K562 (cell line): Measurements from ENCODE around the gene DPH5. TPM values are rescaled to one million over a fixed set of nuclear protein-coding genes. Genes with fewer than 3 reads are reported as not detected.

Source experiments
- ATAC-seq: fragments of 200-7000 bp; cut with Tn5 transposase; 3 replicates; pipeline ENCODE4 v1.9.1; 2020; ENCODE audit warnings: moderate library complexity
- BruUV-seq: library from RNA; stranded (reverse); fragments of 400-500 nt; replicated peaks from 2 replicates; lab custom pipeline; 2021; lab: Mats Ljungman, UMichigan
- CTCF ChIA-PET: fragments of 300-600 bp; formaldehyde crosslinking; extraction: SDS; loops from one replicate; lab custom pipeline; 2021; ENCODE audit warnings: low intra/inter-chr PET ratio; lab: Yijun Ruan, JAX
- POLR2A ChIA-PET: fragments of 300-600, 350-650 bp; sonication (Branson Sonifier 250); formaldehyde crosslinking; extraction: SDS; loops from one replicate; lab custom pipeline; 2021; ENCODE audit warnings: antibody characterized with exemption, inconsistent platforms; lab: Yijun Ruan, JAX
- DNase-seq, 4 experiments: peaks; one replicate each; pipeline versions ENCODE4 v3.0.0 to v3.0.0-alpha.2; 2011 to 2018; ENCODE audit warnings: low spot score in 3 of 4, mixed read lengths in 3 of 4; ENCODE audit errors: extremely low read depth in 1 of 4
- FAIRE-seq: peaks from 2 replicates; lab custom pipeline; 2011; peaks lifted over from hg19 to GRCh38; lab: Jason Lieb, UNC
- H2AFZ ChIP-seq: 2 replicates; pipeline ENCODE4 v1.6.0; 2011; ENCODE audit warnings: low read depth, low read length, control low read depth, inconsistent platforms
- H3K27ac ChIP-seq: fragments of 200-600 bp; 3 replicates; pipeline ENCODE4 v1.8.0; 2011; ENCODE audit warnings: low read depth, mild to moderate bottlenecking, control low read depth, inconsistent platforms, low read length, moderate library complexity, mixed read lengths; ENCODE audit errors: extremely low read depth
- H3K27me3 ChIP-seq, 2 experiments: fragments of 300-600 bp in 1 of 2; 2 replicates in 1 of 2; 3 replicates in 1 of 2; pipeline versions ENCODE4 v1.6.0 to v1.8.0; 2011; ENCODE audit warnings: inconsistent platforms in 2 of 2, low read length in 2 of 2, mild to moderate bottlenecking in 1 of 2, mixed read lengths in 1 of 2, moderate library complexity in 1 of 2; ENCODE audit not compliant: control insufficient read depth in 2 of 2, insufficient read depth in 2 of 2
- H3K36me3 ChIP-seq: fragments of 300-600 bp; 3 replicates; pipeline ENCODE4 v1.8.0; 2011; ENCODE audit warnings: mild to moderate bottlenecking, low read length, inconsistent platforms; ENCODE audit not compliant: control insufficient read depth, insufficient read depth
- H3K4me1 ChIP-seq, 2 experiments: fragments of 200-600 bp in 1 of 2; replicated peaks in 1 of 2; 2 replicates in 1 of 2; 3 replicates in 1 of 2; pipeline versions ENCODE4 v1.5.1 to v1.8.0; 2011; ENCODE audit warnings: inconsistent platforms in 2 of 2, low read length in 2 of 2, mild to moderate bottlenecking in 1 of 2, mixed read lengths in 1 of 2, moderate library complexity in 1 of 2; ENCODE audit not compliant: control insufficient read depth in 2 of 2, insufficient read depth in 2 of 2
- H3K4me2 ChIP-seq: 2 replicates; pipeline ENCODE4 v1.6.1; 2011; ENCODE audit warnings: low read length, control low read depth, inconsistent platforms, mixed read lengths; ENCODE audit not compliant: insufficient read depth
- H3K4me3 ChIP-seq: fragments of 200-600 bp; sonication (generic), shearing (Covaris generic); 2 replicates; pipeline ENCODE4 v1.5.1; 2016; ENCODE audit warnings: control low read depth, inconsistent platforms
- H3K79me2 ChIP-seq: fragments of 200-600 bp; 3 replicates; pipeline ENCODE4 v1.8.0; 2011; ENCODE audit warnings: low read length, inconsistent platforms; ENCODE audit not compliant: control insufficient read depth, insufficient read depth
- H3K9ac ChIP-seq, 2 experiments: 2 replicates each; pipeline versions ENCODE4 v1.6.0 to v1.6.1; 2011; ENCODE audit warnings: low read depth in 2 of 2, low read length in 2 of 2, control low read depth in 1 of 2, inconsistent platforms in 1 of 2, mild to moderate bottlenecking in 1 of 2, mixed read lengths in 1 of 2; ENCODE audit not compliant: insufficient read depth in 1 of 2
- H3K9me1 ChIP-seq: one replicate; pipeline ENCODE4 v1.6.0; 2011; ENCODE audit warnings: inconsistent platforms, mild to moderate bottlenecking, low read length, moderate library complexity; ENCODE audit not compliant: control insufficient read depth, insufficient read depth
- H3K9me3 ChIP-seq: replicated peaks from 2 replicates; pipeline ENCODE4 v1.5.1; 2011; ENCODE audit warnings: low read depth, low read length, inconsistent platforms; ENCODE audit not compliant: control insufficient read depth, insufficient read depth
- H4K20me1 ChIP-seq: replicated peaks from 2 replicates; pipeline ENCODE4 v1.6.1; 2011; ENCODE audit warnings: low read length, inconsistent platforms, mixed read lengths; ENCODE audit not compliant: control insufficient read depth, insufficient read depth
- CBX8 ChIP-seq: fragments of 200-600 bp; sonication (generic); IDR thresholded peaks from 2 replicates; pipeline ENCODE4 v1.6.1; 2012; ENCODE audit warnings: borderline replicate concordance, mixed run types, low read depth, mild to moderate bottlenecking, moderate library complexity, mixed read lengths, low read length, control low read depth, inconsistent platforms; ENCODE audit not compliant: poor library complexity, severe bottlenecking; ENCODE audit errors: extremely low read depth
- CREB3 ChIP-seq: fragments of 450-650 bp; conservative IDR thresholded peaks from 2 replicates; pipeline ENCODE4 v1.6.1; 2016; ENCODE audit warnings: missing genetic modification characterization, low read depth, mild to moderate bottlenecking, missing compliant biosample characterization, moderate library complexity
- CREBBP ChIP-seq: IDR thresholded peaks from one replicate; pipeline ENCODE4 v1.6.1; 2012; ENCODE audit warnings: low read depth, mild to moderate bottlenecking, control low read depth, inconsistent platforms, low read length
- HMBOX1 ChIP-seq: sonication (generic); IDR thresholded peaks from 2 replicates; pipeline ENCODE4 v1.6.1; 2016
- KAT2B ChIP-seq: IDR thresholded peaks from one replicate; pipeline ENCODE4 v1.6.1; 2012; ENCODE audit warnings: low read depth, mild to moderate bottlenecking, control low read depth, inconsistent platforms, low read length, moderate library complexity
- MCM7 ChIP-seq, 2 experiments: fragments of 450-650 bp; IDR thresholded peaks; 2 replicates each; pipeline ENCODE4 v1.6.1; 2016 to 2018
- MLLT1 ChIP-seq, 2 experiments: fragments of 450-650 bp; IDR thresholded peaks; 2 replicates each; pipeline ENCODE4 v1.6.1; 2016
- MXD1 ChIP-seq: fragments of 250-450 bp; sonication (Bioruptor Pico); IDR thresholded peaks from 2 replicates; pipeline ENCODE4 v1.8.0; 2021; ENCODE audit warnings: borderline replicate concordance, mild to moderate bottlenecking, moderate library complexity; ENCODE audit not compliant: poor library complexity, severe bottlenecking
- RBM22 ChIP-seq: fragments of 200-400 bp; formaldehyde crosslinking; IDR thresholded peaks from 2 replicates; pipeline ENCODE4 v1.6.1; 2018; ENCODE audit warnings: low read length, low read depth; ENCODE audit not compliant: poor library complexity, severe bottlenecking
- RBM34 ChIP-seq: fragments of 200-400 bp; formaldehyde crosslinking; IDR thresholded peaks from 2 replicates; pipeline ENCODE4 v1.6.1; 2018; ENCODE audit warnings: low read length, borderline replicate concordance; ENCODE audit not compliant: insufficient read depth
- STAT6 ChIP-seq: sonication (generic); formaldehyde crosslinking; IDR thresholded peaks from 2 replicates; pipeline ENCODE4 v1.8.1; 2023; ENCODE audit warnings: mild to moderate bottlenecking, missing genetic modification reagents
- XRCC4 ChIP-seq: IDR thresholded peaks from one replicate; pipeline ENCODE4 v1.6.1; 2011; ENCODE audit not compliant: insufficient read depth, insufficient read length; ENCODE audit errors: extremely low read depth
- ZKSCAN8 ChIP-seq: fragments of 200-800 bp; sonication (Bioruptor generic); IDR thresholded peaks from 2 replicates; pipeline ENCODE4 v1.6.1; 2016; ENCODE audit warnings: missing genetic modification characterization, missing compliant biosample characterization
- ZNF174 ChIP-seq: fragments of 250-450 bp; sonication (Bioruptor Pico); IDR thresholded peaks from 2 replicates; pipeline ENCODE4 v1.4.0; 2020; ENCODE audit warnings: mild to moderate bottlenecking
- ZNF282 ChIP-seq: sonication (generic); formaldehyde crosslinking; IDR thresholded peaks from 2 replicates; pipeline ENCODE4 v1.8.1; 2023; ENCODE audit warnings: missing genetic modification reagents
- ZNF354B ChIP-seq: fragments of 250-450 bp; sonication (Bioruptor Pico); IDR thresholded peaks from 2 replicates; pipeline ENCODE4 v1.4.0; 2020
- WGBS: fragments of 100-300 bp; shearing (Covaris generic); methylation state at CpG from one replicate; pipeline ENCODE4 v1.1.6; 2016; ENCODE audit warnings: low coverage, mixed read lengths; ENCODE audit not compliant: insufficient coverage; ENCODE audit errors: missing lambda C conversion rate; 5-methylcytosine and 5-hydroxymethylcytosine counted together
- in situ Hi-C: fragments of 300-500 bp; cut with MboI; formaldehyde crosslinking; loops from 4 replicates; pipeline ENCODE4 v1.15.0; 2018; ENCODE audit warnings: inconsistent platforms, mixed read lengths
- intact Hi-C: fragments of 100-400 bp; cut with micrococcal nuclease; formaldehyde crosslinking; loops from 2 replicates; pipeline ENCODE4 v1.14.2; 2022
- polyA plus RNA-seq, 8 experiments: library from polyadenylated mRNA; depleted of rRNA in 4 of 8; stranded (reverse) in 5 of 8; unstranded in 3 of 8; fragments of >200 nt; fragmentation: Nextera tagmentation in 2 of 8; fragmentation: Illumina TruSeq in 1 of 8; extraction: Ambion mirVana in 2 of 8; extraction: Trizol in 1 of 8; gene quantifications; 2 replicates each; pipeline versions ENCODE4 v1.2.1 to v1.2.3, GENCODE V29; 2011 to 2014; ENCODE audit warnings: inconsistent platforms in 1 of 8, missing spikeins in 1 of 8
- total RNA-seq, 7 experiments: library from RNA; depleted of rRNA in 6 of 7; stranded (reverse); fragments of >200 nt in 6 of 7; fragmentation: Illumina TruSeq in 2 of 7; extraction: Trizol in 2 of 7; gene quantifications; 2 replicates each; pipeline versions ENCODE4 v1.2.1 to v1.2.3, GENCODE V29; 2011 to 2021; ENCODE audit warnings: low replicate concordance in 1 of 7

Gene DPH5
- total and polyA plus RNA-seq, 9 of the 15 experiments (the other 6 are each of a cell fraction or from before 2014, with no cell fraction given) = 37.6 to 159 (median 89.7) TPM

- H2AFZ ChIP-seq = no peak overlapping the region
- ChIA-PET POLR2A (interaction anchor here (1.0 to 1.1 kb wide), 2 partner anchors 9 to 11 kb away, joined by 3 to 9 read pairs; no protein-coding TSS in a partner anchor), CTCF (no interaction called here)
- no peak for FAIRE-seq
- H3K79me2 ChIP-seq = no peaks in the 10 kb centered on the region
- in situ Hi-C loops (no loop called here), intact Hi-C loops (no loop called here)
- no peak overlapping the region for H3K9ac ChIP-seq
- no TSS peak for BruUV-seq
- H3K27me3 ChIP-seq = no peaks in the 10 kb centered on the region
- H3K36me3 ChIP-seq = peaks cover 40% of the 10 kb centered on the region; the same call in 2 of the 3 replicates
- 53% methylated on average over 1 of the region's 1 CpG for WGBS
- H3K4me1 ChIP-seq = peaks cover 0 to 7% of the 10 kb centered on the region in 2 experiments; a peak in 1 of 5 replicates
- ATAC-seq = no peak
- H4K20me1 ChIP-seq = no peaks in the 10 kb centered on the region
- H3K27ac ChIP-seq = no peak overlapping the region
- H3K4me2 ChIP-seq = no peak overlapping the region
- no peak for DNase-seq
- no peaks in the 10 kb centered on the region for H3K9me3 ChIP-seq
- H3K4me3 ChIP-seq = no peak overlapping the region
- H3K9me1 ChIP-seq = no peaks in the 10 kb centered on the region
- no peak for TF ChIP-seq XRCC4
- TF ChIP-seq HMBOX1 = no peak
- TF ChIP-seq MXD1 (CRISPR knock-in tag) = no peak
- TF ChIP-seq ZNF354B (CRISPR knock-in tag) = no peak
- TF ChIP-seq KAT2B = no peak
- TF ChIP-seq STAT6 (CRISPR knock-in tag) = no peak
- no peak for TF ChIP-seq MLLT1 (IDR thresholded peaks at IDR 0.05)
- TF ChIP-seq ZNF174 (CRISPR knock-in tag) = no peak
- TF ChIP-seq ZKSCAN8 (CRISPR knock-in tag) = no peak
- no peak for TF ChIP-seq CREBBP
- no peak for TF ChIP-seq CREB3 (tag)
- no peak for TF ChIP-seq ZNF282
- no peak for TF ChIP-seq CBX8
- no peak for TF ChIP-seq MCM7 (IDR thresholded peaks at IDR 0.05)
- TF ChIP-seq RBM22 = no peak
- no peak for TF ChIP-seq RBM34
Measured at GRCh38 chr1:100968621-100969020, 57.0 kb downstream of the DPH5 start.
